Uterus (tissue), 2 donors: ENCODE data around the gene CD8B.

Experiments
- POLR2A ChIP-seq, 2 donors: fragments of 450-650 bp; IDR thresholded peaks; one replicate each; pipeline ENCODE4 v1.6.1; 2016; ENCODE audit warnings: antibody characterized with exemption in 2 of 2, mild to moderate bottlenecking in 1 of 2, moderate library complexity in 1 of 2
- TF ChIP-seq, protein P1 (sequence below), 4 experiments: fragments of 200-600 bp in 2 of 4; fragments of 450-650 bp in 2 of 4; sonication (generic) in 2 of 4; IDR thresholded peaks; one replicate each; pipeline ENCODE4 v1.5.1; 2016 to 2019; ENCODE audit warnings: antibody characterized with exemption in 4 of 4, mild to moderate bottlenecking in 2 of 4, moderate library complexity in 1 of 4

DNA sequence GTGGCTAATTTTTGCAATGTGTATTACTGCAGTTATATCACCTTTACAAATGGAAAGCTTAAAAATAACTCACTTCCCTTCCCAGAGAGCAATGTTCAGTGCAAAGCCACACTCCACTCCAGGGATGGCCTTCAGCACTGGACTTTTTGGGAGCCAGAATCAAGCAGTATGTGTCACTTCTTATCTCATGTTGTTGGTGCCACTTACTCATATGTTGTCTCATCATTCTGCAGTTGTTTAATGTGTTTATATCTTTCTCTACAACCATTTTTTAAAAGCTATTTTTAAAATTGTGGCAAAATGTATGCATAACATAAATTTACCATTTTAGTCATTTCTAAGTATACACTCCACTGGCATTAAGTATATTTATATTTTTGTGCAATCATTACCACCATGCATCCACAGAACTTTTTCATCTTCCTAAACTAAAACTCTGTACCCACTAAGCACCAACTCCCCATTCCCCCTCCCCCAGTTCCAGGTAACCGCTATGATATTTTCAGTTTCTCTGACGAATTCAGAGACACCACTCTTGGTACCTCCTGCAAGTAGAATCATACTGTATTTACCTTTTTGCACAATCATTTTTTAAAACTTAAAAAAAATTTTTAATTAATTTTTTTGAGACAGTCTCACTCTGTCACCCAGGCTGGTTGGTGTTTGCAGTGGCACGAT is 38.9 kb downstream of the CD8B start:
- TF ChIP-seq, protein P1, sequence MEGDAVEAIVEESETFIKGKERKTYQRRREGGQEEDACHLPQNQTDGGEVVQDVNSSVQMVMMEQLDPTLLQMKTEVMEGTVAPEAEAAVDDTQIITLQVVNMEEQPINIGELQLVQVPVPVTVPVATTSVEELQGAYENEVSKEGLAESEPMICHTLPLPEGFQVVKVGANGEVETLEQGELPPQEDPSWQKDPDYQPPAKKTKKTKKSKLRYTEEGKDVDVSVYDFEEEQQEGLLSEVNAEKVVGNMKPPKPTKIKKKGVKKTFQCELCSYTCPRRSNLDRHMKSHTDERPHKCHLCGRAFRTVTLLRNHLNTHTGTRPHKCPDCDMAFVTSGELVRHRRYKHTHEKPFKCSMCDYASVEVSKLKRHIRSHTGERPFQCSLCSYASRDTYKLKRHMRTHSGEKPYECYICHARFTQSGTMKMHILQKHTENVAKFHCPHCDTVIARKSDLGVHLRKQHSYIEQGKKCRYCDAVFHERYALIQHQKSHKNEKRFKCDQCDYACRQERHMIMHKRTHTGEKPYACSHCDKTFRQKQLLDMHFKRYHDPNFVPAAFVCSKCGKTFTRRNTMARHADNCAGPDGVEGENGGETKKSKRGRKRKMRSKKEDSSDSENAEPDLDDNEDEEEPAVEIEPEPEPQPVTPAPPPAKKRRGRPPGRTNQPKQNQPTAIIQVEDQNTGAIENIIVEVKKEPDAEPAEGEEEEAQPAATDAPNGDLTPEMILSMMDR (IDR thresholded peaks at IDR 0.05): no peak
- TF ChIP-seq POLR2A (IDR thresholded peaks at IDR 0.05): no peak
